Stomach (tissue), 9 donors: Measurements from ENCODE around the gene SLC16A5. TPM values are rescaled to one million over a fixed set of nuclear protein-coding genes. Genes with fewer than 3 reads are reported as not detected.
"Not testable (repeated sequence)": the region's sequence is repeated elsewhere in the genome, so short reads cannot be mapped to it uniquely, and the experiment has no call there.

ENCODE experiments used
- DNase-seq, 2 donors: peaks; one replicate each; pipeline versions ENCODE4 v3.0.0 to v3.0.0-alpha.2; 2013 to 2019
- H3K27ac ChIP-seq, 5 donors: fragments of 200-600 bp in 4 of 5; sonication (generic) in 4 of 5; one replicate each; pipeline ENCODE4 v1.5.1; 2013 to 2019; ENCODE audit warnings: mild to moderate bottlenecking in 1 of 5, moderate library complexity in 1 of 5
- H3K27me3 ChIP-seq, 3 donors: fragments of 200-600 bp; sonication (generic); one replicate each; pipeline ENCODE4 v1.5.1; 2017 to 2019; ENCODE audit warnings: mixed run types in 1 of 3
- H3K36me3 ChIP-seq, 4 donors: fragments of 200-600 bp; sonication (generic); 1 replicate in 3 of 4; 2 replicates in 1 of 4; pipeline ENCODE4 v1.5.1; 2016 to 2019
- H3K4me1 ChIP-seq, 4 donors: fragments of 200-600 bp; sonication (generic); one replicate each; pipeline ENCODE4 v1.5.1; 2016 to 2019
- H3K4me3 ChIP-seq, 4 donors: fragments of 200-600 bp; sonication (generic) in 3 of 4; one replicate each; pipeline ENCODE4 v1.5.1; 2016 to 2019; ENCODE audit warnings: mild to moderate bottlenecking in 1 of 4
- H3K9me3 ChIP-seq, 4 donors: fragments of 200-600 bp; sonication (generic); one replicate each; pipeline ENCODE4 v1.5.1; 2016 to 2019
- CTCF ChIP-seq, 7 experiments: fragments of 450-650 bp in 4 of 7; fragments of 200-600 bp in 3 of 7; sonication (generic) in 3 of 7; IDR thresholded peaks; one replicate each; pipeline ENCODE4 v1.5.1; 2016 to 2019; ENCODE audit warnings: antibody characterized with exemption in 7 of 7, control low read depth in 2 of 7, mild to moderate bottlenecking in 1 of 7
- EP300 ChIP-seq: sonication (generic); formaldehyde crosslinking; IDR thresholded peaks from one replicate; pipeline ENCODE4 v1.6.1; 2017; ENCODE audit warnings: antibody characterized with exemption
- POLR2A ChIP-seq, 4 donors: fragments of 450-650 bp; IDR thresholded peaks; one replicate each; pipeline ENCODE4 v1.6.1; 2016; ENCODE audit warnings: antibody characterized with exemption in 4 of 4, control low read depth in 2 of 4, mild to moderate bottlenecking in 1 of 4, moderate library complexity in 1 of 4
- POLR2AphosphoS5 ChIP-seq, 3 donors: sonication (generic); formaldehyde crosslinking; IDR thresholded peaks; one replicate each; pipeline ENCODE4 v1.6.1; 2016; ENCODE audit warnings: antibody characterized with exemption in 3 of 3
- WGBS, 5 donors: extraction: QIAGEN DNeasy Blood & Tissue Kit in 3 of 5; methylation state at CpG; one replicate each; pipeline versions ENCODE4 v1.1.5 to v1.1.7; 2013 to 2018; 5-methylcytosine and 5-hydroxymethylcytosine counted together
- intact Hi-C: fragments of 100-400 bp; cut with DNase I; formaldehyde crosslinking; loops from one replicate; pipeline ENCODE4 v1.15.1; 2023; ENCODE audit warnings: low total_unique reads
- polyA plus RNA-seq, 3 donors: library from polyadenylated mRNA; stranded (reverse); fragments of 200-250 nt; gene quantifications; one replicate each; pipeline ENCODE4 v1.2.3, GENCODE V29; 2013
- total RNA-seq, 5 donors: library from RNA; depleted of rRNA; stranded (reverse); fragments of >200 nt; gene quantifications; one replicate each; pipeline versions ENCODE4 v1.1.0 to v1.2.3, GENCODE V29; 2014 to 2016
- donor health status: healthy with polysubstance abuse.
- donor health status: Bipolar disorder and iron deficiency.
- donor health status: healthy.

The SLC16A5 gene
- total and polyA plus RNA-seq, 8 donors = 6.8 to 132 (median 36.5) TPM

GRCh38 chr17:75130059-75130631, 42.4 kb downstream of the SLC16A5 start:
- peak overlapping the region in 4 of 5 donors; percentile 90 to 94 (median 90) for H3K27ac ChIP-seq
- intact Hi-C loops = no loop called here
- WGBS, 5 donors = 71 to 80% (median 75%) methylated on average over 19 to 24 of the region's 24 CpGs

GRCh38 chr17:75130632-75131277, 43.0 kb downstream of the SLC16A5 start:
- peak overlapping the region; percentile 70 to 87 (median 76) for H3K4me3 ChIP-seq
- H3K27ac ChIP-seq = peak overlapping the region; percentile 90 to 94 (median 90)
- intact Hi-C loops = no loop called here
- peaks cover 17 to 33% (median 26%) of the 10 kb centered on the region in 4 donors for H3K36me3 ChIP-seq
- TF ChIP-seq CTCF (IDR thresholded peaks at IDR 0.05) (peak in 4 of 7 experiments; percentile 25 to 39 (median 28)), EP300 (no peak), POLR2AphosphoS5 (IDR thresholded peaks at IDR 0.05) (no peak)
- H3K4me1 ChIP-seq = peaks cover 9 to 37% (median 32%) of the 10 kb centered on the region in 4 donors
- no peaks in the 10 kb centered on the region for H3K27me3 ChIP-seq
- DNase-seq = peak; percentile 47 to 85
- WGBS, 5 donors = 9 to 19% (median 10%) methylated on average over 22 to 29 of the region's 29 CpGs
- no peaks in the 10 kb centered on the region for H3K9me3 ChIP-seq

More at GRCh38 chr17:75130059-75130631, 42.4 kb downstream of the SLC16A5 start:
- no peaks in the 10 kb centered on the region for H3K9me3 ChIP-seq
- TF ChIP-seq EP300 = no peak
- TF ChIP-seq POLR2AphosphoS5 (IDR thresholded peaks at IDR 0.05) = no peak
- TF ChIP-seq CTCF (IDR thresholded peaks at IDR 0.05) = no peak
- no peak for TF ChIP-seq POLR2A (IDR thresholded peaks at IDR 0.05)
- peaks cover 9 to 39% (median 38%) of the 10 kb centered on the region in 4 donors for H3K4me1 ChIP-seq
- H3K36me3 ChIP-seq = peaks cover 11 to 27% (median 20%) of the 10 kb centered on the region in 4 donors
- H3K4me3 ChIP-seq = peak overlapping the region in 3 of 4 donors; percentile 70 to 78 (median 73)
- DNase-seq = no peak
- H3K27me3 ChIP-seq = no peaks in the 10 kb centered on the region

- Histone ChIP-seq H3K4me1 (peaks cover 9 to 37% (median 28%) of the 10 kb centered on the region in 4 donors), H3K9me3 (no peaks in the 10 kb centered on the region), H3K4me3 (peak within 1 kb of the TSS; percentile 70 to 87 (median 76)), H3K36me3 (peaks cover 17 to 36% (median 27%) of the 10 kb centered on the region in 4 donors), H3K27me3 (no peaks in the 10 kb centered on the region), H3K27ac (peak within 1 kb of the TSS; percentile 90 to 94 (median 90))
- 0 to 1% (median 0%) methylated on average over 38 to 82 of the region's 82 CpGs for WGBS, 5 donors
- intact Hi-C loops = no loop called here
- peak in 2 of 3 donors; percentile 61 to 85 for TF ChIP-seq POLR2AphosphoS5 (IDR thresholded peaks at IDR 0.05)
- TF ChIP-seq POLR2A (IDR thresholded peaks at IDR 0.05) = peak in 1 of 4 donors; percentile 25
- peak in 5 of 7 experiments; percentile 15 to 68 (median 57) for TF ChIP-seq CTCF (IDR thresholded peaks at IDR 0.05)
- no peak for TF ChIP-seq EP300
- peak; percentile 82 to 95 for DNase-seq
These were observed 43.7 kb downstream of the SLC16A5 start, which contains the start of gene NT5C for GRCh38 chr17:75131278-75132017. TSS of gene NT5C (minus strand) at chr17:75131742. CDS start at chr17:75131707, 35 bp downstream.

GRCh38 chr17:75132018-75133000, 44.6 kb downstream of the SLC16A5 start:
- Histone ChIP-seq H3K4me1 (peaks cover 9 to 37% (median 28%) of the 10 kb centered on the region in 4 donors), H3K4me3 (peak overlapping the region; percentile 70 to 87 (median 76)), H3K36me3 (peaks cover 17 to 36% (median 27%) of the 10 kb centered on the region in 4 donors), H3K27ac (peak overlapping the region; percentile 90 to 94 (median 90))
- DNase-seq, intact Hi-C loops, H3K9me3 ChIP-seq, H3K27me3 ChIP-seq: not testable (repeated sequence)
- 78 to 83% (median 82%) methylated on average over 40 of the region's 40 CpGs for WGBS, 5 donors
